H9 (cell line): Measurements from ENCODE around the gene DPYSL5. TPM values are rescaled to one million over a fixed set of nuclear protein-coding genes. Genes with fewer than 3 reads are reported as not detected.

Source experiments
- DNase-seq: peaks from one replicate; pipeline ENCODE4 v3.0.0-alpha.2; 2017
- H2AFZ ChIP-seq: one replicate; pipeline ENCODE4 v1.6.1; 2013; ENCODE audit warnings: mild to moderate bottlenecking, low read length, control low read depth, moderate library complexity
- H2AK5ac ChIP-seq: 2 replicates; pipeline ENCODE4 v1.6.1; 2013; ENCODE audit warnings: low read length, control low read depth, mixed read lengths; ENCODE audit not compliant: insufficient read length
- H2BK120ac ChIP-seq: one replicate; pipeline ENCODE4 v1.6.1; 2013; ENCODE audit warnings: low read depth, mild to moderate bottlenecking, low read length, control low read depth, inconsistent platforms; ENCODE audit not compliant: poor library complexity, severe bottlenecking
- H2BK12ac ChIP-seq: 2 replicates; pipeline ENCODE4 v1.6.1; 2013; ENCODE audit warnings: low read length, control low read depth, mixed read lengths, low read depth; ENCODE audit not compliant: insufficient read length
- H2BK15ac ChIP-seq: 2 replicates; pipeline ENCODE4 v1.6.1; 2013; ENCODE audit warnings: low read depth, low read length, control low read depth
- H2BK20ac ChIP-seq: one replicate; pipeline ENCODE4 v1.6.1; 2013; ENCODE audit warnings: low read depth, mild to moderate bottlenecking, low read length, control low read depth, inconsistent platforms; ENCODE audit not compliant: poor library complexity, severe bottlenecking
- H2BK5ac ChIP-seq: 2 replicates; pipeline ENCODE4 v1.6.1; 2013; ENCODE audit warnings: low read length, control low read depth, mixed read lengths; ENCODE audit not compliant: insufficient read length
- H3K14ac ChIP-seq: 2 replicates; pipeline ENCODE4 v1.6.1; 2013; ENCODE audit warnings: low read length, control low read depth; ENCODE audit not compliant: insufficient read depth
- H3K18ac ChIP-seq: 2 replicates; pipeline ENCODE4 v1.6.1; 2013; ENCODE audit warnings: low read depth, mild to moderate bottlenecking, mixed read lengths, low read length, control low read depth; ENCODE audit not compliant: insufficient read length
- H3K23ac ChIP-seq: 2 replicates; pipeline ENCODE4 v1.6.1; 2013; ENCODE audit warnings: low read length, control low read depth, mixed read lengths, low read depth; ENCODE audit not compliant: insufficient read length
- H3K23me2 ChIP-seq: 2 replicates; pipeline ENCODE4 v1.6.1; 2013; ENCODE audit warnings: low read depth, mild to moderate bottlenecking, mixed read lengths, low read length, control low read depth; ENCODE audit not compliant: insufficient read length, poor library complexity, severe bottlenecking
- H3K27ac ChIP-seq: 2 replicates; pipeline ENCODE4 v1.5.1; 2013; ENCODE audit warnings: low read length, control low read depth, mixed read lengths, low read depth; ENCODE audit not compliant: insufficient read length
- H3K27me3 ChIP-seq: 2 replicates; pipeline ENCODE4 v1.6.1; 2013; ENCODE audit warnings: low read length, control low read depth, inconsistent platforms; ENCODE audit not compliant: insufficient read depth
- H3K4ac ChIP-seq: 2 replicates; pipeline ENCODE4 v1.6.1; 2013; ENCODE audit warnings: low read depth, mild to moderate bottlenecking, control low read depth, inconsistent platforms, low read length, moderate library complexity
- H3K4me1 ChIP-seq: 2 replicates; pipeline ENCODE4 v1.6.1; 2013; ENCODE audit warnings: low read length, control low read depth, inconsistent platforms; ENCODE audit not compliant: insufficient read depth
- H3K4me2 ChIP-seq: 2 replicates; pipeline ENCODE4 v1.6.1; 2013; ENCODE audit warnings: low read length, control low read depth, mixed read lengths; ENCODE audit not compliant: insufficient read length, insufficient read depth
- H3K56ac ChIP-seq: 2 replicates; pipeline ENCODE4 v1.6.1; 2013; ENCODE audit warnings: low read depth, mild to moderate bottlenecking, mixed read lengths, low read length, control low read depth; ENCODE audit not compliant: insufficient read length
- H3K79me1 ChIP-seq: 2 replicates; pipeline ENCODE4 v1.6.1; 2013; ENCODE audit warnings: low read depth, mild to moderate bottlenecking, moderate library complexity, low read length, control low read depth, inconsistent platforms; ENCODE audit not compliant: insufficient read depth, poor library complexity, severe bottlenecking
- H3K79me2 ChIP-seq: 2 replicates; pipeline ENCODE4 v1.6.1; 2013; ENCODE audit warnings: low read length, control low read depth, inconsistent platforms; ENCODE audit not compliant: insufficient read depth
- H3K9ac ChIP-seq: 2 replicates; pipeline ENCODE4 v1.6.1; 2013; ENCODE audit warnings: low read length, control low read depth, mixed read lengths; ENCODE audit not compliant: insufficient read length; ENCODE audit errors: extremely low read depth
- H3K9me3 ChIP-seq: one replicate; pipeline ENCODE4 v1.6.1; 2013; ENCODE audit warnings: low read depth, low read length, inconsistent platforms; ENCODE audit not compliant: control insufficient read depth
- H3T11ph ChIP-seq: one replicate; pipeline ENCODE4 v1.6.1; 2013; ENCODE audit warnings: mild to moderate bottlenecking, low read length, control low read depth, inconsistent platforms
- H4K20me1 ChIP-seq: one replicate; pipeline ENCODE4 v1.6.1; 2013; ENCODE audit not compliant: control insufficient read depth, insufficient read length, insufficient read depth
- H4K5ac ChIP-seq: 2 replicates; pipeline ENCODE4 v1.6.1; 2013; ENCODE audit warnings: low read depth, mild to moderate bottlenecking, mixed read lengths, low read length, control low read depth; ENCODE audit not compliant: insufficient read length
- H4K8ac ChIP-seq: replicated peaks from 2 replicates; pipeline ENCODE4 v1.6.1; 2013; ENCODE audit warnings: low read length, control low read depth, mixed read lengths, low read depth; ENCODE audit not compliant: insufficient read length
- H4K91ac ChIP-seq: 2 replicates; pipeline ENCODE4 v1.6.1; 2013; ENCODE audit warnings: low read depth, mild to moderate bottlenecking, moderate library complexity, mixed read lengths, low read length, control low read depth; ENCODE audit not compliant: insufficient read length
- H3K27ac Mint-ChIP-seq, 3 experiments: 2 replicates in 2 of 3; 3 replicates in 1 of 3; pipeline ENCODE4 v1.8.0; 2020 to 2021; ENCODE audit warnings: mixed read lengths in 3 of 3, mild to moderate bottlenecking in 1 of 3, moderate library complexity in 1 of 3
- H3K27me3 Mint-ChIP-seq: 2 replicates; pipeline ENCODE4 v1.8.0; 2021; ENCODE audit warnings: low read depth, mild to moderate bottlenecking, moderate library complexity, mixed read lengths
- H3K36me3 Mint-ChIP-seq, 3 experiments: 2 replicates in 2 of 3; 3 replicates in 1 of 3; pipeline ENCODE4 v1.8.0; 2020 to 2021; ENCODE audit warnings: low read depth in 3 of 3, mixed read lengths in 3 of 3; ENCODE audit not compliant: insufficient read depth in 1 of 3
- H3K4me1 Mint-ChIP-seq, 2 experiments: 2 replicates each; pipeline ENCODE4 v1.8.0; 2020; ENCODE audit warnings: mixed read lengths in 2 of 2
- H3K4me3 Mint-ChIP-seq, 2 experiments: 2 replicates in 1 of 2; 3 replicates in 1 of 2; pipeline ENCODE4 v1.8.0; 2020 to 2021; ENCODE audit warnings: mild to moderate bottlenecking in 2 of 2, mixed read lengths in 2 of 2, moderate library complexity in 1 of 2
- H3K9me3 Mint-ChIP-seq, 2 experiments: 2 replicates in 1 of 2; 3 replicates in 1 of 2; pipeline ENCODE4 v1.8.0; 2020; ENCODE audit warnings: mild to moderate bottlenecking in 2 of 2, mixed read lengths in 2 of 2, moderate library complexity in 1 of 2
- WGBS: extraction: QIAGEN DNeasy Blood & Tissue Kit; methylation state at CpG from one replicate; pipeline ENCODE4 v1.1.7; 2013; ENCODE audit warnings: missing lambda C conversion rate, low lambda C conversion rate, mixed read lengths; ENCODE audit not compliant: insufficient read length; ENCODE audit errors: extremely low coverage; 5-methylcytosine and 5-hydroxymethylcytosine counted together
- total RNA-seq: library from RNA; stranded (reverse); gene quantifications from 2 replicates; pipeline ENCODE4 v1.2.1, GENCODE V29; 2021
- TF ChIP-seq, protein P1 (sequence below): fragments of 200-600 bp; sonication (generic); conservative IDR thresholded peaks from 3 replicates; pipeline ENCODE4 v1.8.0; 2021; ENCODE audit warnings: antibody characterized with exemption, mild to moderate bottlenecking

Gene DPYSL5
- total RNA-seq, 1 experiment from 2014 or later = 6.4 TPM

DNA sequence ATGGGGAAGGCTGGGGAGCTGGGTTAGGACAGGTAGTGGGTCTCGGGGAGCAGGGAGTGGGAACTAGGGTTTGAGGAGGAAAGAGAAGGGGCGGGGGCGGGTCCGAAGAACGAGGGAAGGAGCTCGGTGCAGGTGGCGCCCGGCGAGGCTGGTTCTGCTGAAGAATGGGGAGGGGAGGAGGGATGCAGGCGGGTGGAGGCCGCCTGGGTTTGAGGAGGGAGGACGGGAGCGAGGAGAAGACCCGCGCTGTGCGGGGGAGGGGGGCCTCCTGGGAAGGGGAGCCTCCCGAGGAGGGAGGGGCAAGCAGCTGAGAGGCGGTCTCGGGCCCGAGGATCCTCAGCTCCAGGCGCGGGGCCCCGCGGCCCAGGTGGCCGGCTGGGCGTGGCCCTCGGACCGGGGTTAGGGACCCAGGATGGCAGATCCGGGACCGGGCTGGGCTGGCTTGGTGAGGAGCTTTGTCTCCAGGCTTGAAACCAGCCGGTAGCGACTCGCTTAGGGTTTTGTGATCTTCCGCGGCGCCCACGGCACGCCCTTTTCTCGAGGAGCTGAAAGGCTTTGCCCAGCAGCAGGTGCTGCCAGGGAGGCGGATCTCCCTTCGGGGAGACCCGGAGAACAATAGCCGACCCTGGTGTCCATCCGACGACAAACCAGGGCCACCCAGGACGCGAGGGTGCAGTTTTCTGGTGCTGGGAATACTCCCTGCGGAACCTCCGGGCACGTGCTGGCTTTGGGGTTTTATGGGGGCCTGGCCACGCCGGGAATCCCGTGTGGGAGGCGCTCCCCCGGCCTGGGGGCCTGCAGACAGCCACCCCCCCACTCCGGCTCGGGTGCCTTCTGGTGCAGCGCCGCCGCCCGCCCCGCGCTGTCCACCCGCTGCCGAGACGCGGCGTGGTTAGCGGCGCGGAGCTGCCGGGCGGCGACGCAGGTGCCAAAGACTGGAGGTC, 1.4 kb downstream of the DPYSL5 start:
- Histone ChIP-seq H3K27me3 (peaks cover 33% of the 10 kb centered on the region), H3T11ph (no peak overlapping the region), H2BK5ac (no peak overlapping the region), H4K8ac (no peak overlapping the region), H3K27ac (no peak overlapping the region), H2BK120ac (no peak overlapping the region), H3K9me3 (no peaks in the 10 kb centered on the region), H2AK5ac (no peak overlapping the region), H4K20me1 (no peaks in the 10 kb centered on the region), H4K91ac (no peak overlapping the region), H2BK12ac (no peak overlapping the region), H3K18ac (no peak overlapping the region), H3K79me1 (no peaks in the 10 kb centered on the region), H3K79me2 (no peaks in the 10 kb centered on the region), H3K4me2 (peak overlapping the region; percentile 68), H2BK15ac (no peak overlapping the region), H2BK20ac (no peak overlapping the region), H3K23me2 (peaks cover 23% of the 10 kb centered on the region), H4K5ac (no peak overlapping the region), H3K23ac (no peak overlapping the region), H3K4me1 (no peaks in the 10 kb centered on the region), H3K14ac (no peak overlapping the region; the same call in 1 of the 2 replicates), H3K56ac (no peak overlapping the region), H2AFZ (no peak overlapping the region), H3K9ac (no peak overlapping the region), H3K4ac (no peak overlapping the region)
- Mint-ChIP-seq H3K27ac (no peak overlapping the region), H3K4me3 (peak overlapping the region; percentile 51 to 88), H3K9me3 (no peaks in the 10 kb centered on the region), H3K36me3 (no peaks in the 10 kb centered on the region; a peak in 1 of 7 replicates), H3K4me1 (peaks cover 7 to 24% of the 10 kb centered on the region in 2 experiments; a peak in 3 of 4 replicates), H3K27me3 (peaks cover 92% of the 10 kb centered on the region)
- no peak for DNase-seq
- TF ChIP-seq, protein P1, sequence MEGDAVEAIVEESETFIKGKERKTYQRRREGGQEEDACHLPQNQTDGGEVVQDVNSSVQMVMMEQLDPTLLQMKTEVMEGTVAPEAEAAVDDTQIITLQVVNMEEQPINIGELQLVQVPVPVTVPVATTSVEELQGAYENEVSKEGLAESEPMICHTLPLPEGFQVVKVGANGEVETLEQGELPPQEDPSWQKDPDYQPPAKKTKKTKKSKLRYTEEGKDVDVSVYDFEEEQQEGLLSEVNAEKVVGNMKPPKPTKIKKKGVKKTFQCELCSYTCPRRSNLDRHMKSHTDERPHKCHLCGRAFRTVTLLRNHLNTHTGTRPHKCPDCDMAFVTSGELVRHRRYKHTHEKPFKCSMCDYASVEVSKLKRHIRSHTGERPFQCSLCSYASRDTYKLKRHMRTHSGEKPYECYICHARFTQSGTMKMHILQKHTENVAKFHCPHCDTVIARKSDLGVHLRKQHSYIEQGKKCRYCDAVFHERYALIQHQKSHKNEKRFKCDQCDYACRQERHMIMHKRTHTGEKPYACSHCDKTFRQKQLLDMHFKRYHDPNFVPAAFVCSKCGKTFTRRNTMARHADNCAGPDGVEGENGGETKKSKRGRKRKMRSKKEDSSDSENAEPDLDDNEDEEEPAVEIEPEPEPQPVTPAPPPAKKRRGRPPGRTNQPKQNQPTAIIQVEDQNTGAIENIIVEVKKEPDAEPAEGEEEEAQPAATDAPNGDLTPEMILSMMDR = no peak
- no CpG with 5 or more reads among the region's 75 CpGs for WGBS
